ENCODE measurements around the gene TUBB2A. TPM values are rescaled to one million over a fixed set of nuclear protein-coding genes. Genes with fewer than 3 reads are reported as not detected.

Gene TUBB2A
- total and polyA plus RNA-seq, 10 of the 15 experiments (the other 5 are each of a cell fraction or from before 2014, with no cell fraction given) = 2.2 to 49.5 (median 31.3) TPM

DNA sequence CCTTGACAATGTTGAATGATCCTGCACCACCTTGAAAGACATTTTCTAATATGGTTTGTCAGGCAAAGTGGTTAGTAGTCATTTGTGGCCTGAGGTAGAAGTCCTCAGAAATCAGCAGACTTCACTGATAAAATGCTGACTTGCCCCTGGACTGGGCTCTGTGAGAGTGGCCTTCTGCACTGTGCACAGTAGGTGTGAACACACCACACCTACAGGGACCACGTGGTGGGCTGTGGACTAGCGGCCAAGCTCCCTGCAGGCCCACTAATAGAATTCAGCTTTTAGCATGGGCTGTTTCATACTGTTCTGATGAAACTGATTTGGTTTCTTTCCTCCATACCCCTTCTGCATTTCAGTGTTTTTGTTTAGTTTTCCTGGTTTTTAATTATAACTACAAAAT is 31.5 kb downstream of the TUBB2A start (continued):
- TF ChIP-seq CEBPZ (IDR thresholded peaks at IDR 0.05; ENCODE audit: low read depth, low read length) (no peak), ETV6 (conservative IDR thresholded peaks at IDR 0.05 in 1 of 2, IDR thresholded peaks at IDR 0.05 in 1 of 2; ENCODE audit: borderline replicate concordance in 1 of 2, low read depth in 1 of 2) (no peak), NR2C2 (IDR thresholded peaks at IDR 0.05; ENCODE audit: borderline replicate concordance, control insufficient read depth, insufficient read length, low read depth) (no peak)

GRCh38 chr6:3124667-3125066 is 32.7 kb downstream of the TUBB2A start:
- CTCF ChIA-PET = interaction anchor here (0.6 to 1.4 kb wide), 3 partner anchors 42 to 127 kb away, joined by 3 to 14 read pairs (median 5); no protein-coding TSS in a partner anchor
- peak; percentile 67 to 71; a peak in 3 of 4 replicates for TF ChIP-seq BHLHE40 (IDR thresholded peaks at IDR 0.05; ENCODE audit: borderline replicate concordance in 1 of 2, low read depth in 2 of 2, low read length in 1 of 2)
- TF ChIP-seq ZSCAN29 (IDR thresholded peaks at IDR 0.05) = no peak
- TF ChIP-seq ZBTB4 (CRISPR knock-in tag; IDR thresholded peaks at IDR 0.05) = no peak
- peak; percentile 87; the same call in 1 of the 2 replicates for TF ChIP-seq PAX8 (IDR thresholded peaks at IDR 0.05)
- no peak for TF ChIP-seq ZBTB40 (IDR thresholded peaks at IDR 0.05; ENCODE audit: borderline replicate concordance)
- peak; percentile 79; the same call in 1 of the 2 replicates for TF ChIP-seq PAX5 (IDR thresholded peaks at IDR 0.05; ENCODE audit: borderline replicate concordance, low read depth, low read length)

More at GRCh38 chr6:3124667-3125066, 32.7 kb downstream of the TUBB2A start:
- BruUV-seq (replicated peaks) = no TSS peak
- Histone ChIP-seq H3K4me2 (ENCODE audit: control insufficient read depth, insufficient read depth) (no peak overlapping the region), H3K9me3 (replicated peaks; ENCODE audit: control insufficient read depth, insufficient read depth, low read length) (no peaks in the 10 kb centered on the region), H3K4me1 (ENCODE audit: control insufficient read depth, insufficient read depth, low read length) (peaks cover 7% of the 10 kb centered on the region), H2AFZ (ENCODE audit: control insufficient read depth, low read depth, low read length) (no peak overlapping the region), H3K79me2 (ENCODE audit: control insufficient read depth, insufficient read depth, low read length) (no peaks in the 10 kb centered on the region), H3K27ac (ENCODE audit: control insufficient read depth, insufficient read depth) (no peak overlapping the region), H3K4me3 (no peak overlapping the region), H3K27me3 (replicated peaks in 1 of 2; ENCODE audit: control insufficient read depth in 2 of 2, insufficient read depth in 2 of 2, low read length in 1 of 2) (no peaks in the 10 kb centered on the region), H3K36me3 (ENCODE audit: control insufficient read depth in 2 of 2, insufficient read depth in 2 of 2, low read length in 1 of 2) (no peaks in the 10 kb centered on the region), H3K9ac (ENCODE audit: control insufficient read depth, insufficient read depth, low read length) (no peak overlapping the region), H4K20me1 (ENCODE audit: control insufficient read depth, insufficient read depth) (no peaks in the 10 kb centered on the region)
- ChIA-PET SMC1A (ENCODE audit: uncharacterized antibody, unreplicated experiment) (interaction anchor here (0.7 to 3.5 kb wide), 4 partner anchors 13 to 608 kb away, joined by 3 to 32 read pairs (median 4); no protein-coding TSS in a partner anchor), RAD21 (ENCODE audit: unreplicated experiment) (interaction anchor here (0.8 to 2.0 kb wide), 5 partner anchors 8 to 155 kb away, joined by 3 to 9 read pairs (median 3); partner anchors contain the start of gene TUBB2A), POLR2A (no interaction called here)
- no peak for ATAC-seq
- in situ Hi-C loops (cut with MboI) = loop anchor here (5.0 kb wide), 2 partner anchors 128 to 608 kb away; no protein-coding TSS in a partner anchor
- 34% methylated on average over 8 of the region's 8 CpGs for WGBS (ENCODE audit: insufficient coverage, insufficient replicate concordance, low lambda C conversion rate, missing lambda C conversion rate)
- intact Hi-C loops (cut with micrococcal nuclease; ENCODE audit: unreplicated experiment) = no loop called here
- FAIRE-seq = no peak
- DNase-seq (ENCODE audit: low read depth, low spot score) = no peak

Data from GM12878 (cell line).